Measurements from ENCODE around the gene WDR17.

- TF ChIP-seq CTCF (IDR thresholded peaks at IDR 0.05; ENCODE audit: insufficient read depth, low read depth, low read length) (no peak), EZH2 (IDR thresholded peaks at IDR 0.05; ENCODE audit: insufficient read depth, low read length) (no peak)
These were observed 120.4 kb downstream of the WDR17 start for GRCh38 chr4:176186067-176186466.
